ENCODE data around the gene DPP6. TPM values are rescaled to one million over a fixed set of nuclear protein-coding genes. Genes with fewer than 3 reads are reported as not detected.

DPP6 gene
- total RNA-seq, 3 donors from 2014 or later, result 0.59 to 0.98 TPM; not detected in 1

DNA sequence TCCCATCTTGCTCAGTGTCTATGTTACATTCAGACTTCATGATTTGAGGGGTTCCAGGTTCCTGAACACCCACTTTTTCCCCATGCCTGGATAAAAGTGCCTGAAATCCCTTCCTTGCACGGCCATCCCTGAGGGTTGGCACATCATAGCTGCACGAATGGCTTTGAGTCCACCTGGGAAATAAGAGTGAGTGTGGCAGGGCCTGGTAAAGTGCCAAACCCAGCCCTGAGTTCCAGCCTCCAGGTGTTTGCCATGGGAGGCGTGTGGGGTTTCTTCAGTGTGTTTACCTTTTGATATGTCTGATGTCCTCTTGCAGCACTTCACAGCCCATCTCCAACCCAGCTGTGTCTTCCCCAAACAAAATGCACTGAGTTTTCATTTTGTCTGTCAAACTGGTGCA is 805.0 kb downstream of the DPP6 start:
- peaks cover 0 to 4% of the 10 kb centered on the region in 2 donors for H3K9me3 ChIP-seq
- no peaks in the 10 kb centered on the region for H3K36me3 ChIP-seq
- no peak overlapping the region for H3K4me3 ChIP-seq
- no peak overlapping the region for H3K27ac ChIP-seq
- peak in 1 of 2 donors; percentile 48 for DNase-seq (ENCODE audit: low spot score in 2 of 2)
- intact Hi-C loops (cut with DNase I; ENCODE audit: low total_unique reads), result no loop called here
- H3K27me3 ChIP-seq, result no peaks in the 10 kb centered on the region
- H3K4me1 ChIP-seq, result no peaks in the 10 kb centered on the region
- no peak for TF ChIP-seq CTCF (IDR thresholded peaks at IDR 0.05)

DNA sequence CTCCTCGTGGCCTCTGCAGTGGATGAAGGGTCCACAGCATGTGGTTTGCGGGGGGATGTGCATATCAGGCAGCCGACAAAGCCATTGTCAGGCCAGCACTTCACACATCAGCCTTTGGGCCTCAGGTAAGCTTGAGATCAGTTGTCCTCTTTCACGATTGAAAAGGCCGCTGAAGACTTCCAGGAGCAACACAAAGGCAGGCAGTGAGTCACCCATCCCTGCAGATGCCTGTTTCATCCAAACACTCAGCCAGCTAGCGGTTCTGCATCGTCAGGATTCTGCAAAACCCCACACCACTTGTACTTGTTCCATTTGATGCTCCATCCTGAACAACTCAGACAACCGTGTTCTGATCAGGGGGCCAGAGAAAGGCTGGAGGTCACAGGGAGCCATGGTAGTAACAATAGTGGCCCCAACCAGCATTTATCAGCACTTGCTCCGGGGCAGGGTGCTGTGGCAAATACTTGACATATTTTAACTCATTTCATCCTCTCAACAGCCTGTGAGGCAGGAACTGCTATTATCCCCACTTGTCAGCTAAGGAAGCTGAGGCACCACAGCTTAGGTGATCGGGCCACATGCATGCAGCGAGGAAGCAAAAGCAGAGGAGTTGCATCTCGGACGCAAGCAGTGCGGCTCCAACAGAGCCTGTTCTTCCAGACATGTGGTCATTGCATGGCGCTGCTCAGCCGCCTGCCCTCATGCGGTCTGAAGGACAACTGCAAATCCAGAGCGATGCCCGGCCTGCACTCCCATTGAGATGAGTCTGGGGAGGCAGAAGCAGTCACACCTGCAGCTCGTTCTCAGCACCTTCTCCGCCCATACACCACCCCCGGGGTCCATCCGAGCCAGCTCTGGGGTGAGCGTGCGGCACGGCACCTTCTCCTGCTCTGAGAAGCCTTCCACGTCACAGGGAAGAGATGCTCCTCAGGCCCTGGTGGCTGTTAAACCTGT is 805.8 kb downstream of the DPP6 start:
- peak in 1 of 2 donors; percentile 42 for DNase-seq (ENCODE audit: low spot score in 2 of 2)
- no peaks in the 10 kb centered on the region for H3K36me3 ChIP-seq

GRCh38 chr7:154858836-154859537 is 806.8 kb downstream of the DPP6 start:
- intact Hi-C loops (cut with DNase I; ENCODE audit: low total_unique reads), result no loop called here
- TF ChIP-seq POLR2AphosphoS5 (IDR thresholded peaks at IDR 0.05) (no peak), POLR2A (IDR thresholded peaks at IDR 0.05) (no peak), CTCF (IDR thresholded peaks at IDR 0.05) (no peak)
- Histone ChIP-seq H3K27me3 (no peaks in the 10 kb centered on the region), H3K36me3 (no peaks in the 10 kb centered on the region), H3K9me3 (no peaks in the 10 kb centered on the region), H3K27ac (no peak overlapping the region), H3K4me1 (no peaks in the 10 kb centered on the region), H3K4me3 (no peak overlapping the region)
- DNase-seq (ENCODE audit: low spot score in 2 of 2), result no peak

More for the DNA sequence above, 805.8 kb downstream of the DPP6 start:
- Histone ChIP-seq H3K27ac (no peak overlapping the region), H3K4me1 (no peaks in the 10 kb centered on the region), H3K4me3 (no peak overlapping the region), H3K9me3 (peaks cover 0 to 4% of the 10 kb centered on the region in 2 donors), H3K27me3 (no peaks in the 10 kb centered on the region)
- intact Hi-C loops (cut with DNase I; ENCODE audit: low total_unique reads), result no loop called here
- TF ChIP-seq POLR2AphosphoS5 (IDR thresholded peaks at IDR 0.05) (no peak), CTCF (IDR thresholded peaks at IDR 0.05) (no peak), POLR2A (IDR thresholded peaks at IDR 0.05) (no peak)

GRCh38 chr7:154859747-154860620 is 807.8 kb downstream of the DPP6 start:
- intact Hi-C loops (cut with DNase I; ENCODE audit: low total_unique reads), result no loop called here
- TF ChIP-seq CTCF (IDR thresholded peaks at IDR 0.05) (no peak), POLR2A (IDR thresholded peaks at IDR 0.05) (no peak), POLR2AphosphoS5 (IDR thresholded peaks at IDR 0.05) (no peak)
- Histone ChIP-seq H3K4me1 (no peaks in the 10 kb centered on the region), H3K36me3 (no peaks in the 10 kb centered on the region), H3K9me3 (no peaks in the 10 kb centered on the region), H3K4me3 (no peak overlapping the region), H3K27me3 (no peaks in the 10 kb centered on the region), H3K27ac (no peak overlapping the region)
- DNase-seq (ENCODE audit: low spot score in 2 of 2), result no peak
